Measurements from ENCODE around the gene UPF3A.
A peak's percentile ranks its signal among the peaks of the same experiment; 100 is the strongest.
"Not testable (repeated sequence)": the region's sequence is repeated elsewhere in the genome, so short reads cannot be mapped to it uniquely, and the experiment has no call there.

Gene UPF3A

GRCh38 chr13:114338959-114339358, 57.6 kb downstream of the UPF3A start:
- Histone ChIP-seq H3K9me3 (ENCODE audit: insufficient read depth, low read length) (peaks cover 6% of the 10 kb centered on the region; the same call in 1 of the 2 replicates), H3K27me3 (ENCODE audit: insufficient read depth, insufficient read length) (no peaks in the 10 kb centered on the region), H3K9ac (ENCODE audit: insufficient read length, low read depth) (no peak overlapping the region), H3K4me1 (ENCODE audit: insufficient read depth, insufficient read length) (no peaks in the 10 kb centered on the region), H3K4me3 (ENCODE audit: insufficient read length, low read depth) (no peak overlapping the region), H3K36me3 (ENCODE audit: insufficient read depth, insufficient read length, low read length) (no peaks in the 10 kb centered on the region)
- TF ChIP-seq ZNF274 (IDR thresholded peaks at IDR 0.05; ENCODE audit: low read depth, low read length): no peak
- TF ChIP-seq YY1 (IDR thresholded peaks at IDR 0.05; ENCODE audit: insufficient read depth, insufficient read length): no peak
- TF ChIP-seq SUZ12 (IDR thresholded peaks at IDR 0.05; ENCODE audit: extremely low read depth, insufficient read depth, insufficient read length): no peak
- DNase-seq (ENCODE audit: low read depth, low spot score): no peak

DNA sequence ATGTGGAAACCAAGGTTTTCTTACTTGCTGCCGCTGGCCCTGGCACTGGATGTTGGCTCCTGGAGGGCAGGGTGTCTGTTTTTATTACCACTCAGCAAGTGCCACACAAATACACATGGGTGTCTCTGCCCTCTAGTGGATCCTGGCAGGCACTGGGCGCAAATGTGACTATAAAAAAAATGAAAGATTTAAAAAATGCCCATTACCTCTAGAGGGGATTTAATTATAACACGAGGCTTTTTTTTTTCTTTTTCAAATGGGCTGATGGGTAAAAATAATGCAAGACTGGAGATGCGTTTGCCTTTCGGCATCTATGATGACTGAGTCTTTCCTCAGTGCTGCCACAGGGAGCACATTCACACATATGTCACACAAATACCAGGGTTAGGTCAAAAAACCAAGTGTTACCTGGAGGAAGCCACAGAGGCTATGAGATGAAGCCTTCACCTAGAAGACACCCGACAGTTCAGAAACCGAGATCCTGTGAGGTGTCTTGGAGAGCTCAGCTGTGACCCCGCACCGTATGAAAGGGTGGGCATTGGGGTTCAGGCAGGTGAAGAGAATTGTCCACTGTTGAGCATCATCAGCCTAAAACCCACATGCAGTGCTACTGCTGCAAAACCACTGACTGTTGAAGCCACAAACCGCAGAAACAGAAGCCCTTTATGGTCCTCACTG, 58.6 kb downstream of the UPF3A start:
- Histone ChIP-seq H3K9me3 (ENCODE audit: insufficient read depth, low read length) (peaks cover 6% of the 10 kb centered on the region; the same call in 1 of the 2 replicates), H3K4me1 (ENCODE audit: insufficient read depth, insufficient read length) (no peaks in the 10 kb centered on the region), H3K9ac (ENCODE audit: insufficient read length, low read depth) (no peak overlapping the region), H3K36me3 (ENCODE audit: insufficient read depth, insufficient read length, low read length) (no peaks in the 10 kb centered on the region), H3K4me3 (ENCODE audit: insufficient read length, low read depth) (no peak overlapping the region), H3K27me3 (ENCODE audit: insufficient read depth, insufficient read length) (no peaks in the 10 kb centered on the region)
- no peak for DNase-seq (ENCODE audit: low read depth, low spot score)
- TF ChIP-seq ZNF274 (IDR thresholded peaks at IDR 0.05; ENCODE audit: low read depth, low read length) (no peak), SUZ12 (IDR thresholded peaks at IDR 0.05; ENCODE audit: extremely low read depth, insufficient read depth, insufficient read length) (no peak), YY1 (IDR thresholded peaks at IDR 0.05; ENCODE audit: insufficient read depth, insufficient read length) (no peak)

GRCh38 chr13:114341003-114341777, 59.8 kb downstream of the UPF3A start:
- DNase-seq (ENCODE audit: low read depth, low spot score): no peak
- Histone ChIP-seq H3K9ac (ENCODE audit: insufficient read length, low read depth) (no peak overlapping the region), H3K36me3 (ENCODE audit: insufficient read depth, insufficient read length, low read length) (no peaks in the 10 kb centered on the region), H3K9me3 (ENCODE audit: insufficient read depth, low read length) (peaks cover 6% of the 10 kb centered on the region; the same call in 1 of the 2 replicates), H3K27me3 (ENCODE audit: insufficient read depth, insufficient read length) (no peaks in the 10 kb centered on the region), H3K4me3 (ENCODE audit: insufficient read length, low read depth) (no peak overlapping the region), H3K4me1 (ENCODE audit: insufficient read depth, insufficient read length) (no peaks in the 10 kb centered on the region)
- TF ChIP-seq ZNF274 (IDR thresholded peaks at IDR 0.05; ENCODE audit: low read depth, low read length) (no peak), SUZ12 (IDR thresholded peaks at IDR 0.05; ENCODE audit: extremely low read depth, insufficient read depth, insufficient read length) (no peak), YY1 (IDR thresholded peaks at IDR 0.05; ENCODE audit: insufficient read depth, insufficient read length) (no peak)

DNA sequence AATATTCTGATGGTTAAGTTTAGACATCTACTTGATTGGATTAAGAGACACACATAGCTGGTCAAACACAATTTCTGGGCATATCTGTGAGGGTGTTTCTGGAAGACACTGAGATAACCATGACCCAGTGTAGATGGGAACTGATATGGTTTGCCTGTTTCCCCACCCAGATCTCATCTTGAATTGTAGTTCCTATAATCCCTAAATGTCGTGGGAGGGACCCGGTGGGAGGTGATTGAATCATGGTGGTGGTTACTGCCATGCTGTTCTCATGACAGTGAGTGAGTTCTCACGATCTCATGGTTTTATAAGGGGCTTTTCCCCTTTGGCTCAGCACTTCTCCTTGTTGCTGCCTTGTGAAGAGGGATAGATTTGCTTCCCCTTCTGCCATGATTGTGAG, 65.9 kb downstream of the UPF3A start:
- not testable (repeated sequence) for H3K4me1 ChIP-seq (ENCODE audit: insufficient read depth, insufficient read length); H3K9ac ChIP-seq (ENCODE audit: insufficient read length, low read depth); H3K27me3 ChIP-seq (ENCODE audit: insufficient read depth, insufficient read length); H3K9me3 ChIP-seq (ENCODE audit: insufficient read depth, low read length); H3K36me3 ChIP-seq (ENCODE audit: insufficient read depth, insufficient read length, low read length); DNase-seq (ENCODE audit: low read depth, low spot score); H3K4me3 ChIP-seq (ENCODE audit: insufficient read length, low read depth)

DNA sequence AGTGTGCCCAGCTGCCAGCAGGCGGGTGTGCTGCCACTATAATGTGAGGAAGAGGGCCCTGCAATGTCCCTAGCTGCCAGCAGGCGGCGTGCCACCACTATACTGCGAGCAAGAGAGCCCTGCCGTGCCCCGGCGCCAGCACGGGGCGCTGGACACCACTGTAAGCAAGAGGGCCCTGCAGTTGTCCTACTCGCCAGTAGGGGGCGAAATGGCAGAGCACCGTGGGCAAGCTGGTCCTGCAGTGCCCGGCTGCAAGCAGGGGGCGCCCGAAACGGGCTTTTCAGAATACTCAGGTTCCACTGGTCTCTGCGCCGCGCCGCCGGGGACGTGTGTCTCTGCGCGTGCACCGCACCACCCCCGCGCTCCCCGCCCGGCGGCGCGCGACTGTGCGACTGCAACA, 71.4 kb downstream of the UPF3A start:
- peak; percentile 42 for DNase-seq (ENCODE audit: low read depth, low spot score)
- H3K27me3 ChIP-seq (ENCODE audit: insufficient read depth, insufficient read length); H3K9ac ChIP-seq (ENCODE audit: insufficient read length, low read depth); H3K36me3 ChIP-seq (ENCODE audit: insufficient read depth, insufficient read length, low read length); H3K4me3 ChIP-seq (ENCODE audit: insufficient read length, low read depth); H3K4me1 ChIP-seq (ENCODE audit: insufficient read depth, insufficient read length): not testable (repeated sequence)
- H3K9me3 ChIP-seq (ENCODE audit: insufficient read depth, low read length): peaks cover 11% of the 10 kb centered on the region; the same call in 1 of the 2 replicates

GRCh38 chr13:114353382-114353781, 72.0 kb downstream of the UPF3A start:
- H3K36me3 ChIP-seq (ENCODE audit: insufficient read depth, insufficient read length, low read length); H3K4me3 ChIP-seq (ENCODE audit: insufficient read length, low read depth); H3K4me1 ChIP-seq (ENCODE audit: insufficient read depth, insufficient read length); H3K9ac ChIP-seq (ENCODE audit: insufficient read length, low read depth); DNase-seq (ENCODE audit: low read depth, low spot score); H3K27me3 ChIP-seq (ENCODE audit: insufficient read depth, insufficient read length): not testable (repeated sequence)
- peaks cover 11% of the 10 kb centered on the region; the same call in 1 of the 2 replicates for H3K9me3 ChIP-seq (ENCODE audit: insufficient read depth, low read length)

Measured in NT2/D1 (cell line).